CD4-positive, alpha-beta T cell treated with Interleukin-6 at 100 ng/mL for 8 hours (primary cell): Measurements from ENCODE around the gene C1orf50.
"Not testable (repeated sequence)": the region's sequence is repeated elsewhere in the genome, so short reads cannot be mapped to it uniquely, and the experiment has no call there.

Experiments
- DNase-seq: peaks from one replicate; pipeline ENCODE4 v3.0.0-alpha.2; 2020; ENCODE audit warnings: mixed read lengths, low spot score

The C1orf50 gene

GRCh38 chr1:42739753-42740700, 27.0 kb upstream of the C1orf50 start, which contains the start of gene CLDN19:
TSS of gene CLDN19 (minus strand) at chr1:42740236. CDS start at chr1:42740063, 173 bp downstream.
- DNase-seq: no peak

GRCh38 chr1:42740851-42741580, 26.0 kb upstream of the C1orf50 start:
- DNase-seq: no peak

- DNase-seq: no peak
Observed at GRCh38 chr1:42741706-42742105, 25.3 kb upstream of the C1orf50 start.

GRCh38 chr1:42742141-42742540, 24.9 kb upstream of the C1orf50 start:
- no peak for DNase-seq

- no peak for DNase-seq
Observed at GRCh38 chr1:42742617-42743316, 24.3 kb upstream of the C1orf50 start.

- DNase-seq: no peak
Observed at GRCh38 chr1:42743317-42744147, 23.5 kb upstream of the C1orf50 start.

- no peak for DNase-seq
Observed at GRCh38 chr1:42744148-42744413, 23.0 kb upstream of the C1orf50 start.

- DNase-seq: no peak
Observed at GRCh38 chr1:42745851-42746250, 21.2 kb upstream of the C1orf50 start.

GRCh38 chr1:42746436-42747105, 20.5 kb upstream of the C1orf50 start:
- no peak for DNase-seq

GRCh38 chr1:42747125-42747524, 19.9 kb upstream of the C1orf50 start:
- peak; percentile 27 for DNase-seq

- DNase-seq: no peak
Observed at GRCh38 chr1:42748021-42748420, 19.0 kb upstream of the C1orf50 start.

- no peak for DNase-seq
Observed at GRCh38 chr1:42748461-42749410, 18.3 kb upstream of the C1orf50 start.

- DNase-seq: no peak
Observed at GRCh38 chr1:42750041-42750440, 17.0 kb upstream of the C1orf50 start.

- not testable (repeated sequence) for DNase-seq
Observed at GRCh38 chr1:42751511-42752070, 15.5 kb upstream of the C1orf50 start.

- no peak for DNase-seq
Observed at GRCh38 chr1:42752284-42752683, 14.8 kb upstream of the C1orf50 start.

- DNase-seq: no peak
Observed at GRCh38 chr1:42753070-42753469, 14.0 kb upstream of the C1orf50 start.

- DNase-seq: no peak
Observed at GRCh38 chr1:42756956-42757891, 9.8 kb upstream of the C1orf50 start.

- DNase-seq: no peak
Observed at GRCh38 chr1:42757892-42758275, 9.2 kb upstream of the C1orf50 start.

- no peak for DNase-seq
Observed at GRCh38 chr1:42758641-42759040, 8.4 kb upstream of the C1orf50 start.
